GM12878 (cell line): ENCODE results near the gene CYS1. TPM values are rescaled to one million over a fixed set of nuclear protein-coding genes. Genes with fewer than 3 reads are reported as not detected.

ENCODE experiments used
- ATAC-seq: fragments of 200-7000 bp; cut with Tn5 transposase; 3 replicates; pipeline ENCODE4 v1.9.1; 2020; ENCODE audit warnings: mild to moderate bottlenecking, moderate library complexity
- BruUV-seq: library from RNA; stranded (reverse); fragments of 400-500 nt; replicated peaks from 2 replicates; lab custom pipeline; 2021; lab: Mats Ljungman, UMichigan
- CTCF ChIA-PET: fragments of 300-600 bp; sonication (Branson Sonifier 250); formaldehyde crosslinking; extraction: SDS; loops from one replicate; lab custom pipeline; 2021; ENCODE audit warnings: inconsistent platforms; lab: Yijun Ruan, JAX
- POLR2A ChIA-PET: fragments of 350-600 bp; formaldehyde crosslinking; extraction: SDS; loops from one replicate; lab custom pipeline; 2021; ENCODE audit warnings: inconsistent platforms; lab: Charles Lee
- RAD21 ChIA-PET: fragments of 300-600 bp; sonication (Branson Sonifier 250); formaldehyde crosslinking; loops from one replicate; lab custom pipeline; 2023; ENCODE audit warnings: antibody characterized with exemption; ENCODE audit not compliant: unreplicated experiment; lab: Charles Lee
- SMC1A ChIA-PET: fragments of 300-600 bp; sonication (Branson Sonifier 250); formaldehyde crosslinking; loops from one replicate; lab custom pipeline; 2023; ENCODE audit not compliant: unreplicated experiment, uncharacterized antibody; lab: Charles Lee
- DNase-seq: peaks from one replicate; pipeline ENCODE4 v3.0.0-alpha.2; 2011; ENCODE audit warnings: low read depth, low spot score
- FAIRE-seq: peaks from 3 replicates; lab custom pipeline; 2011; peaks lifted over from hg19 to GRCh38; lab: Jason Lieb, UNC
- H2AFZ ChIP-seq: 2 replicates; pipeline ENCODE4 v1.6.0; 2011; ENCODE audit warnings: low read depth, low read length, control low read depth; ENCODE audit not compliant: control insufficient read depth
- H3K27ac ChIP-seq: 2 replicates; pipeline ENCODE4 v1.5.1; 2011; ENCODE audit warnings: control low read depth; ENCODE audit not compliant: control insufficient read depth, insufficient read depth
- H3K27me3 ChIP-seq, 2 experiments: replicated peaks in 1 of 2; 2 replicates each; pipeline versions ENCODE4 v1.6.0 to v1.6.1; 2011; ENCODE audit warnings: low read length in 1 of 2; ENCODE audit not compliant: control insufficient read depth in 2 of 2, insufficient read depth in 2 of 2
- H3K36me3 ChIP-seq, 2 experiments: 2 replicates each; pipeline ENCODE4 v1.5.1; 2011; ENCODE audit warnings: low read length in 1 of 2; ENCODE audit not compliant: control insufficient read depth in 2 of 2, insufficient read depth in 2 of 2
- H3K4me1 ChIP-seq: 2 replicates; pipeline ENCODE4 v1.6.1; 2011; ENCODE audit warnings: mild to moderate bottlenecking, low read length, moderate library complexity, mixed read lengths; ENCODE audit not compliant: control insufficient read depth, insufficient read depth
- H3K4me2 ChIP-seq: 2 replicates; pipeline ENCODE4 v1.6.0; 2011; ENCODE audit warnings: control low read depth; ENCODE audit not compliant: control insufficient read depth, insufficient read depth
- H3K4me3 ChIP-seq: fragments of 200-600 bp; sonication (generic); 2 replicates; pipeline ENCODE4 v1.5.1; 2016
- H3K79me2 ChIP-seq: 2 replicates; pipeline ENCODE4 v1.6.0; 2011; ENCODE audit warnings: low read length; ENCODE audit not compliant: control insufficient read depth, insufficient read depth
- H3K9ac ChIP-seq: 2 replicates; pipeline ENCODE4 v1.8.0; 2011; ENCODE audit warnings: low read length, control low read depth, mixed read lengths; ENCODE audit not compliant: control insufficient read depth, insufficient read depth
- H3K9me3 ChIP-seq: replicated peaks from 3 replicates; pipeline ENCODE4 v1.5.1; 2011; ENCODE audit warnings: mild to moderate bottlenecking, low read length; ENCODE audit not compliant: control insufficient read depth, insufficient read depth
- H4K20me1 ChIP-seq: 2 replicates; pipeline ENCODE4 v1.6.0; 2011; ENCODE audit not compliant: control insufficient read depth, insufficient read depth
- CBFB ChIP-seq: IDR thresholded peaks from 2 replicates; pipeline ENCODE4 v1.6.1; 2016; ENCODE audit warnings: antibody characterized with exemption, low read depth
- CBX3 ChIP-seq: fragments of 200-600 bp; sonication (generic); IDR thresholded peaks from 2 replicates; pipeline ENCODE4 v1.6.1; 2016; ENCODE audit warnings: low read depth, borderline replicate concordance
- GATAD2B ChIP-seq: fragments of 450-650 bp; conservative IDR thresholded peaks from 2 replicates; pipeline ENCODE4 v1.6.1; 2017; ENCODE audit warnings: low read depth, mild to moderate bottlenecking, moderate library complexity
- JUND ChIP-seq: IDR thresholded peaks from 2 replicates; pipeline ENCODE4 v1.6.1; 2012; ENCODE audit warnings: low read depth, mild to moderate bottlenecking, low read length, improper control_type of control experiment, moderate library complexity
- KAT2A ChIP-seq: conservative IDR thresholded peaks from 2 replicates; pipeline ENCODE4 v1.6.1; 2011; ENCODE audit warnings: low read depth, low read length; ENCODE audit not compliant: control insufficient read depth
- SUZ12 ChIP-seq: fragments of 200-600 bp; sonication (generic); IDR thresholded peaks from one replicate; pipeline ENCODE4 v1.6.1; 2018; ENCODE audit warnings: antibody characterized with exemption, mild to moderate bottlenecking; ENCODE audit not compliant: unreplicated experiment
- WGBS: methylation state at CpG from one replicate; pipeline ENCODE4 v1.1.6; 2016; ENCODE audit warnings: low lambda C conversion rate; ENCODE audit not compliant: insufficient replicate concordance, insufficient coverage; ENCODE audit errors: missing lambda C conversion rate; 5-methylcytosine and 5-hydroxymethylcytosine counted together
- in situ Hi-C: fragments of 300-500 bp; cut with MboI; formaldehyde crosslinking; loops from 9 replicates; pipeline ENCODE4 v1.14.3; 2018; ENCODE audit warnings: mixed read lengths
- intact Hi-C: fragments of 100-400 bp; cut with micrococcal nuclease; formaldehyde crosslinking; loops from one replicate; pipeline ENCODE4 v1.14.2; 2022; ENCODE audit not compliant: unreplicated experiment
- polyA plus RNA-seq, 11 experiments: library from polyadenylated mRNA; depleted of rRNA in 4 of 11; unstranded in 6 of 11; stranded (reverse) in 5 of 11; fragments of >200 nt; fragmentation: Nextera tagmentation in 4 of 11; fragmentation: Illumina TruSeq in 1 of 11; extraction: Ambion mirVana in 4 of 11; extraction: Trizol in 1 of 11; gene quantifications; 1 replicate in 1 of 11; 2 replicates in 10 of 11; pipeline versions ENCODE4 v1.2.1 to v1.2.3, GENCODE V29; 2011 to 2016; ENCODE audit warnings: inconsistent platforms in 2 of 11, missing spikeins in 2 of 11, low read depth in 1 of 11
- total RNA-seq, 4 experiments: library from RNA; depleted of rRNA in 3 of 4; stranded (reverse); fragments of >200 nt in 3 of 4; fragmentation: Illumina TruSeq in 1 of 4; extraction: Trizol in 1 of 4; gene quantifications; 2 replicates each; pipeline versions ENCODE4 v1.2.1 to v1.2.3, GENCODE V29; 2013 to 2021
- TF ChIP-seq, protein P1 (sequence below): fragments of 450-650 bp; IDR thresholded peaks from 2 replicates; pipeline ENCODE4 v1.6.1; 2016; ENCODE audit warnings: mild to moderate bottlenecking, moderate library complexity, borderline replicate concordance
- TF ChIP-seq, protein P2 (sequence below): fragments of 450-650 bp; IDR thresholded peaks from 2 replicates; pipeline ENCODE4 v1.6.1; 2017; ENCODE audit warnings: mild to moderate bottlenecking
- TF ChIP-seq, protein P3 (sequence below): IDR thresholded peaks from 2 replicates; pipeline ENCODE4 v1.6.1; 2012; ENCODE audit warnings: mild to moderate bottlenecking, low read depth, low read length
- TF ChIP-seq, protein P4 (sequence below): fragments of 450-650 bp; IDR thresholded peaks from 2 replicates; pipeline ENCODE4 v1.6.1; 2016; ENCODE audit warnings: mild to moderate bottlenecking

The CYS1 gene
- total and polyA plus RNA-seq, 10 of the 15 experiments (the other 5 are each of a cell fraction or from before 2014, with no cell fraction given), result 0.35 to 6.4 (median 2.5) TPM

DNA sequence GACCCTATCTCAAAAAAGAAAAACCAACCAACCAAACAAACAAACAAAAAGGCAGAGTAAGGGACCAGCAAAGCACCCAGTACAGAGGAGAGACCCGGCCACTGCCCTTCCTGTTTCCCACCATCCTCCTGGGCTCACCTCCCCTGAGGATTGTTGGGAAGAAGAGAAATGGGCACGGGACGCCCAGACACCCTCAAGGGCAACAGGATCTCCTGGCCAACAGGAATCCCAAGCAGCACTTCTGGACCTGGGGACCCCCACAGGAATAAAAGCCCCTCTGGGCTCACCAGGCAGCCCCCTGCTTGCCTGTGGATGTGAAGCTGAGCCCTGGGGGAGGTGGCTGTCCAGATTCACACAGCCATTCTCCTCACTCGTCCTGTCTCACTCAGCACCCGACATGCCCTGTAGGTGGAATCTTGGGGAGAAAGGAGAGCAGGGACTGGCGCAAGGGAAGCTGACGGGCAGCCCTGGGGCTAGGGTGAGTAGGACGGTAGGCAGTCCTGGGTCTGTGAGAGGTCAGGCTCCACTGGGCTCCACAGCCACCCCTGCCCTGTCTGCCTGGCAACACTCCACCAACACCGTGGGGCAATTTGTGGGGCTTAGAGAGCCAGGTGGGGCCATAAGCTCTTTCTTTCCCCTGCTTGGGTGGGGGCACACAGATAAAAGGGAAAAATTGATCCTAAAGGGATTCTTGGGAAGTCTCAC lies 18.8 kb downstream of the CYS1 start:
- RAD21 ChIA-PET, result interaction anchor here (1.0 kb wide), 1 partner anchor 11 kb away, joined by 3 read pairs; no protein-coding TSS in a partner anchor
- H2AFZ ChIP-seq, result no peak overlapping the region
- H3K79me2 ChIP-seq, result no peaks in the 10 kb centered on the region
- no peak overlapping the region for H3K27ac ChIP-seq
- no peaks in the 10 kb centered on the region for H3K4me1 ChIP-seq
- DNase-seq, result no peak
- FAIRE-seq, result no peak
- WGBS, result 55% methylated on average over 9 of the region's 9 CpGs
- ATAC-seq, result peak; percentile 12; the same call in 1 of the 3 replicates
- in situ Hi-C loops, result no loop called here
- SMC1A ChIA-PET, result interaction anchor here (0.9 to 1.2 kb wide), 3 partner anchors 10 to 77 kb away, joined by 3 read pairs; no protein-coding TSS in a partner anchor
- CTCF ChIA-PET, result interaction anchor here (1.1 to 1.3 kb wide), 3 partner anchors 11 to 77 kb away, joined by 3 to 6 read pairs (median 3); no protein-coding TSS in a partner anchor
- BruUV-seq, result no TSS peak
- H4K20me1 ChIP-seq, result no peaks in the 10 kb centered on the region
- no peaks in the 10 kb centered on the region for H3K9me3 ChIP-seq
- H3K4me3 ChIP-seq, result no peak overlapping the region
- intact Hi-C loops, result no loop called here
- H3K27me3 ChIP-seq, result no peaks in the 10 kb centered on the region
- no peaks in the 10 kb centered on the region for H3K36me3 ChIP-seq
- POLR2A ChIA-PET, result interaction anchor here (0.6 kb wide), 1 partner anchor 705 kb away, joined by 3 read pairs; no protein-coding TSS in a partner anchor
- H3K4me2 ChIP-seq, result no peak overlapping the region
- no peak overlapping the region for H3K9ac ChIP-seq
- TF ChIP-seq CBFB, result no peak
- TF ChIP-seq, protein P1, sequence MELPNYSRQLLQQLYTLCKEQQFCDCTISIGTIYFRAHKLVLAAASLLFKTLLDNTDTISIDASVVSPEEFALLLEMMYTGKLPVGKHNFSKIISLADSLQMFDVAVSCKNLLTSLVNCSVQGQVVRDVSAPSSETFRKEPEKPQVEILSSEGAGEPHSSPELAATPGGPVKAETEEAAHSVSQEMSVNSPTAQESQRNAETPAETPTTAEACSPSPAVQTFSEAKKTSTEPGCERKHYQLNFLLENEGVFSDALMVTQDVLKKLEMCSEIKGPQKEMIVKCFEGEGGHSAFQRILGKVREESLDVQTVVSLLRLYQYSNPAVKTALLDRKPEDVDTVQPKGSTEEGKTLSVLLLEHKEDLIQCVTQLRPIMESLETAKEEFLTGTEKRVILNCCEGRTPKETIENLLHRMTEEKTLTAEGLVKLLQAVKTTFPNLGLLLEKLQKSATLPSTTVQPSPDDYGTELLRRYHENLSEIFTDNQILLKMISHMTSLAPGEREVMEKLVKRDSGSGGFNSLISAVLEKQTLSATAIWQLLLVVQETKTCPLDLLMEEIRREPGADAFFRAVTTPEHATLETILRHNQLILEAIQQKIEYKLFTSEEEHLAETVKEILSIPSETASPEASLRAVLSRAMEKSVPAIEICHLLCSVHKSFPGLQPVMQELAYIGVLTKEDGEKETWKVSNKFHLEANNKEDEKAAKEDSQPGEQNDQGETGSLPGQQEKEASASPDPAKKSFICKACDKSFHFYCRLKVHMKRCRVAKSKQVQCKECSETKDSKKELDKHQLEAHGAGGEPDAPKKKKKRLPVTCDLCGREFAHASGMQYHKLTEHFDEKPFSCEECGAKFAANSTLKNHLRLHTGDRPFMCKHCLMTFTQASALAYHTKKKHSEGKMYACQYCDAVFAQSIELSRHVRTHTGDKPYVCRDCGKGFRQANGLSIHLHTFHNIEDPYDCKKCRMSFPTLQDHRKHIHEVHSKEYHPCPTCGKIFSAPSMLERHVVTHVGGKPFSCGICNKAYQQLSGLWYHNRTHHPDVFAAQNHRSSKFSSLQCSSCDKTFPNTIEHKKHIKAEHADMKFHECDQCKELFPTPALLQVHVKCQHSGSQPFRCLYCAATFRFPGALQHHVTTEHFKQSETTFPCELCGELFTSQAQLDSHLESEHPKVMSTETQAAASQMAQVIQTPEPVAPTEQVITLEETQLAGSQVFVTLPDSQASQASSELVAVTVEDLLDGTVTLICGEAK, result no peak
- TF ChIP-seq, protein P2, sequence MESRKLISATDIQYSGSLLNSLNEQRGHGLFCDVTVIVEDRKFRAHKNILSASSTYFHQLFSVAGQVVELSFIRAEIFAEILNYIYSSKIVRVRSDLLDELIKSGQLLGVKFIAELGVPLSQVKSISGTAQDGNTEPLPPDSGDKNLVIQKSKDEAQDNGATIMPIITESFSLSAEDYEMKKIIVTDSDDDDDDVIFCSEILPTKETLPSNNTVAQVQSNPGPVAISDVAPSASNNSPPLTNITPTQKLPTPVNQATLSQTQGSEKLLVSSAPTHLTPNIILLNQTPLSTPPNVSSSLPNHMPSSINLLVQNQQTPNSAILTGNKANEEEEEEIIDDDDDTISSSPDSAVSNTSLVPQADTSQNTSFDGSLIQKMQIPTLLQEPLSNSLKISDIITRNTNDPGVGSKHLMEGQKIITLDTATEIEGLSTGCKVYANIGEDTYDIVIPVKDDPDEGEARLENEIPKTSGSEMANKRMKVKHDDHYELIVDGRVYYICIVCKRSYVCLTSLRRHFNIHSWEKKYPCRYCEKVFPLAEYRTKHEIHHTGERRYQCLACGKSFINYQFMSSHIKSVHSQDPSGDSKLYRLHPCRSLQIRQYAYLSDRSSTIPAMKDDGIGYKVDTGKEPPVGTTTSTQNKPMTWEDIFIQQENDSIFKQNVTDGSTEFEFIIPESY, result no peak
- no peak for TF ChIP-seq KAT2A
- TF ChIP-seq JUND, result no peak
- no peak for TF ChIP-seq SUZ12
- TF ChIP-seq GATAD2B, result no peak
- no peak for TF ChIP-seq CBX3
- TF ChIP-seq, protein P3, sequence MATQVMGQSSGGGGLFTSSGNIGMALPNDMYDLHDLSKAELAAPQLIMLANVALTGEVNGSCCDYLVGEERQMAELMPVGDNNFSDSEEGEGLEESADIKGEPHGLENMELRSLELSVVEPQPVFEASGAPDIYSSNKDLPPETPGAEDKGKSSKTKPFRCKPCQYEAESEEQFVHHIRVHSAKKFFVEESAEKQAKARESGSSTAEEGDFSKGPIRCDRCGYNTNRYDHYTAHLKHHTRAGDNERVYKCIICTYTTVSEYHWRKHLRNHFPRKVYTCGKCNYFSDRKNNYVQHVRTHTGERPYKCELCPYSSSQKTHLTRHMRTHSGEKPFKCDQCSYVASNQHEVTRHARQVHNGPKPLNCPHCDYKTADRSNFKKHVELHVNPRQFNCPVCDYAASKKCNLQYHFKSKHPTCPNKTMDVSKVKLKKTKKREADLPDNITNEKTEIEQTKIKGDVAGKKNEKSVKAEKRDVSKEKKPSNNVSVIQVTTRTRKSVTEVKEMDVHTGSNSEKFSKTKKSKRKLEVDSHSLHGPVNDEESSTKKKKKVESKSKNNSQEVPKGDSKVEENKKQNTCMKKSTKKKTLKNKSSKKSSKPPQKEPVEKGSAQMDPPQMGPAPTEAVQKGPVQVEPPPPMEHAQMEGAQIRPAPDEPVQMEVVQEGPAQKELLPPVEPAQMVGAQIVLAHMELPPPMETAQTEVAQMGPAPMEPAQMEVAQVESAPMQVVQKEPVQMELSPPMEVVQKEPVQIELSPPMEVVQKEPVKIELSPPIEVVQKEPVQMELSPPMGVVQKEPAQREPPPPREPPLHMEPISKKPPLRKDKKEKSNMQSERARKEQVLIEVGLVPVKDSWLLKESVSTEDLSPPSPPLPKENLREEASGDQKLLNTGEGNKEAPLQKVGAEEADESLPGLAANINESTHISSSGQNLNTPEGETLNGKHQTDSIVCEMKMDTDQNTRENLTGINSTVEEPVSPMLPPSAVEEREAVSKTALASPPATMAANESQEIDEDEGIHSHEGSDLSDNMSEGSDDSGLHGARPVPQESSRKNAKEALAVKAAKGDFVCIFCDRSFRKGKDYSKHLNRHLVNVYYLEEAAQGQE, result no peak
- TF ChIP-seq, protein P4, sequence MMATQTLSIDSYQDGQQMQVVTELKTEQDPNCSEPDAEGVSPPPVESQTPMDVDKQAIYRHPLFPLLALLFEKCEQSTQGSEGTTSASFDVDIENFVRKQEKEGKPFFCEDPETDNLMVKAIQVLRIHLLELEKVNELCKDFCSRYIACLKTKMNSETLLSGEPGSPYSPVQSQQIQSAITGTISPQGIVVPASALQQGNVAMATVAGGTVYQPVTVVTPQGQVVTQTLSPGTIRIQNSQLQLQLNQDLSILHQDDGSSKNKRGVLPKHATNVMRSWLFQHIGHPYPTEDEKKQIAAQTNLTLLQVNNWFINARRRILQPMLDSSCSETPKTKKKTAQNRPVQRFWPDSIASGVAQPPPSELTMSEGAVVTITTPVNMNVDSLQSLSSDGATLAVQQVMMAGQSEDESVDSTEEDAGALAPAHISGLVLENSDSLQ, result no peak
